Right hindlimb (tissue), 1 donor: Measurements from ENCODE around the gene SLC9A3.
A peak's percentile ranks its signal among the peaks of the same experiment; 100 is the strongest.
"Not testable (repeated sequence)": the region's sequence is repeated elsewhere in the genome, so short reads cannot be mapped to it uniquely, and the experiment has no call there.

Experiments
- DNase-seq: peaks from one replicate; pipeline ENCODE4 v3.0.0-alpha.2; 2018

SLC9A3 gene

GRCh38 chr5:524234-524972 is at the start of gene SLC9A3:
Gene SLC9A3, minus strand, starts transcription at chr5:524449.
- no peak for DNase-seq

GRCh38 chr5:573976-574375 is 49.7 kb upstream of the SLC9A3 start:
- DNase-seq = peak; percentile 16

GRCh38 chr5:573206-573605 is 49.0 kb upstream of the SLC9A3 start:
- no peak for DNase-seq

- DNase-seq = peak; percentile 13
Measured at GRCh38 chr5:572398-573019, 48.3 kb upstream of the SLC9A3 start.

- no peak for DNase-seq
Measured at GRCh38 chr5:571791-572190, 47.5 kb upstream of the SLC9A3 start.

GRCh38 chr5:570886-571285 is 46.6 kb upstream of the SLC9A3 start:
- DNase-seq = no peak

GRCh38 chr5:570446-570845 is 46.2 kb upstream of the SLC9A3 start:
- peak; percentile 11 for DNase-seq

GRCh38 chr5:569868-570361 is 45.7 kb upstream of the SLC9A3 start:
- no peak for DNase-seq

GRCh38 chr5:569358-569867 is 45.2 kb upstream of the SLC9A3 start:
- peak; percentile 16 for DNase-seq

- peak; percentile 9 for DNase-seq
Measured at GRCh38 chr5:568809-569208, 44.6 kb upstream of the SLC9A3 start.

GRCh38 chr5:568061-568781 is 44.0 kb upstream of the SLC9A3 start:
- peak; percentile 10 for DNase-seq

- no peak for DNase-seq
Measured at GRCh38 chr5:567664-568060, 43.4 kb upstream of the SLC9A3 start.

- no peak for DNase-seq
Measured at GRCh38 chr5:566636-567309, 42.5 kb upstream of the SLC9A3 start.

GRCh38 chr5:565782-566440 is 41.7 kb upstream of the SLC9A3 start:
- DNase-seq = peak; percentile 13

GRCh38 chr5:561408-561807 is 37.2 kb upstream of the SLC9A3 start:
- peak; percentile 7 for DNase-seq

GRCh38 chr5:560792-561166 is 36.5 kb upstream of the SLC9A3 start:
- no peak for DNase-seq

GRCh38 chr5:558871-559503 is 34.7 kb upstream of the SLC9A3 start:
- DNase-seq = no peak

- no peak for DNase-seq
Measured at GRCh38 chr5:558326-558725, 34.1 kb upstream of the SLC9A3 start.

GRCh38 chr5:557917-558316 is 33.7 kb upstream of the SLC9A3 start:
- not testable (repeated sequence) for DNase-seq

- DNase-seq = peak; percentile 12
Measured at GRCh38 chr5:556909-557441, 32.7 kb upstream of the SLC9A3 start.

- DNase-seq = peak; percentile 15
Measured at GRCh38 chr5:555058-555623, 30.9 kb upstream of the SLC9A3 start.
